ENCODE results near the gene RHOV.
A peak's percentile ranks its signal among the peaks of the same experiment; 100 is the strongest.
"Not testable (repeated sequence)": the region's sequence is repeated elsewhere in the genome, so short reads cannot be mapped to it uniquely, and the experiment has no call there.

The RHOV gene

DNA sequence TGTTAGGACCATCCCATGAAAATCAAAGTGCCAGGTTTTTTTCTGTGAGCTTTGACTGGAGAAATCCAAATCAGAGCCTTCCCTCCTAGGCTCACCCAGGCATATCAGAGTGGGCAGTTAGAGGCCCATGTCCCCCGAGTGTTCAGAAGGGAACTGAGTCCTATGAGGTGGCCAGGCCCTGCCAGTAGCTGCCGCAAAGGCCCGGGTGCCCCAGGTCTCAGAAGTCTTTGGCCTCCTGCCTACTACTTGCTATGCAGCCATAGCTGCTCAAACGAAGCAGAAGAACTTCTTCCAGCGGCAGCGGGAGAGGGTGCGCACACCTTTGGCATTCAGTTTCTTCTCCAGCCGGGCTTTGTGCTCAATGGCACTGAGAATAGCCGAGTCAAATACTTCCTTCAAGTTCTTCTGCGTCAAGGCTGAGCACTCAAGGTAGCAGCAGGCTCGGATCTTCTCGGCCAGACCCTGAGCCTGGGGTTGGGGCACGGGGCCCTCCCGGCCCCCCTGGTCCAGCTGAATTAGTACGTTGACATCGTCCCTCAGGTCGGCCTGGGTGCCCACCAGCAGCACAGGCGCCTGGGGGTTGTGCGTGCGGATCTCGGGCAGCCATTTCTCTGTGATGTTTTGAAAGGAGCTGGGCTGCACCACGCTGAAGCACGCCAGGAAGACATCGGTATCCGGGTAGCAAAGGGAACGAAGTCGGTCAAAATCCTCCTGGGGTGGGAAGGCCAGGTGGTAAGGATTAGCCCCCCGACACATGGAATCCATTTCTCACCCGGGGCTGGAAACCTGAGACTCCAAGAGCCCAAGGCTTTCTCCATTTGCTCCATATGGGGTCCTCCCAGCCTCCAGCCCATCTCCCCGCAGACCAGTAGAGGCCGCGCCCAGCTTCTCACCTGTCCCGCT, 992 bp downstream of the RHOV start:
- DNase-seq (ENCODE audit: low read depth): no peak

- DNase-seq (ENCODE audit: low read depth): no peak
Measured at GRCh38 chr15:40871749-40872617, 2.1 kb downstream of the RHOV start.

DNA sequence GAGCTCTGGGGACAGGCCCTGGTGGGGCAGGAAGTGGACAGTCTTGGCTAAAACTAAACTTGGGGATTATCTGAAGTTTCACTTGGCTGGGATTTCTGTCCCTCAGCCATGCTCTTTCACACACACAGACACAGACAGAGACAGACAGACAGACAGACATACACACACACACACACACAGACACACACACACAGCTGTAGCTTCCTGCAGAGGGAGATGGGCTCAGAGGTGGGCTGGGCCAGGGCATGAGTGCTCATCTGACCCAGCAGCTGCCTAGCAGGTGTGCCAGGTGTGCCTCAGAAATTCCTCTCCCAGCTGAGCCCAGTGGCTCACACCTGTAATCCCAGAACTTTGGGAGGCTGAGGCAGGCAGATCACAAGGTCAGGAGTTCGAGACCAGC, 3.3 kb downstream of the RHOV start:
- no peak for DNase-seq (ENCODE audit: low read depth)

DNA sequence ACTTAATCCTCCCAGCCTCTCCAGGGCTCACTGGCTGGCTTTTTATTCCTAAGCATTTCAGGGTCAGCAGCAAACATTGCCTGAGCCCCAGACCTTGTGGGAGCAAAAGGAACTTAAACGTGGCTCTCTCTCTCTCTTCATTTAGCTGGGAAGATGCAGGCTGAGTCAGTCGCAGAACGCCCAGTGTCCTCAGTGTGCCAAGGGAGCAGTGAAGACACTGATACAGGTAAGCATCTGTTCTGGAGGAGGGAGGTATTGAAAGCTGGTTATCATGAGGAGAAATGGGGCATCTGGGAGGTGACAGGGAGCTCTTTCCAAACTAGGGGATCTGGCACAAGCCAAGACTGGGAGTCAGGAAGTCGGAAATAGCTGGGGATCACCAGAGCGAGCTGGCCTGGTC, 4.3 kb downstream of the RHOV start:
- DNase-seq (ENCODE audit: low read depth): no peak

- DNase-seq (ENCODE audit: low read depth): no peak
Measured at GRCh38 chr15:40867199-40867598, 6.8 kb downstream of the RHOV start.

DNA sequence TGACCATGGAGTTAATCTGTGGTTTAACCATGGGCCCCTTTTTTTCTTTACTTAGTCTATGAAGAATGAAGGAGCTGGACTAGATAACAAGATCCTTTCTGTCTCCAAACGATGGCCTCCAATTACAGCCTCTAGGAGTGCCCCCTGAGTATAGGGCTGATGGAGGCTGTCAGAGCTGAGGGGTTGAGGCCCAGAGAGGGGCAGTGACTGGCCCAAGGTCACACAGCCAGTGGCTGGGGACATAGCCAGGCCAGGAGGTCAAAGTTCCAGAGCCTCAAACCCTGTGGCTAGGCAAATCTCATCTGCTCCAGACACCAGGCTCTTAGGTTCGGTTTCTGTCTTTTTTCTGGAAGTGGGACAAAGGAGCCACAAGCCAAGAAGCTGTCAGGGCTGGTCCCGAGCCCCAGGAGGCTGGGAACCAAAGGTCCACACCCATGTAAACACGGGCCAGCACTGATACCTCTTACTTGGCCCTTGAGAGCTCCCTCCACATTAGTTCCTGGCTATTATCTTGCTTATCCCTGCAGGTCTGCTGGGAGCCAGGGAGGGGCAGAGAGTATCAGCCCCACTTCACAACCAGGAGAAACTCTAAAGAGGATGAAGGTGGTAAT, 10.3 kb downstream of the RHOV start:
- no peak for DNase-seq (ENCODE audit: low read depth)

DNA sequence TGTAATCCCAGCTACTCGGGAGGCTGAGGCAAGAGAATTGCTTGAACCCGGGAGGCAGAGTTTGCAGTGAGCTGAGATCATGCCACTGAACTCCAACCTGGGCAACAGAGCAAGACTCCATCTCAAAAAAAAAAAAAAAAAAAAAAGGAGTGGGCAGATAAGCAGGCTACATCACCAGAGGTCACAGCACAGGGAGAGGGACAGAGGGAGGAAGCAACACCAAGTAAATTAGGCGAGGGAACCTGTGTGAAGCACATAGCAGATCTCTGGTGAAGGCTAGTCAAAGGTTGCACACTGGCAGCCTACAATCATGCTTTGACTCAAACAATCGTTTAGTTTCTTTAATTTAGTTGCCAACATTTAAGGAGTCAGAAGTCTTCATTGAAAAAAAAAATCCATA, 12.9 kb downstream of the RHOV start:
- not testable (repeated sequence) for DNase-seq (ENCODE audit: low read depth)

- DNase-seq (ENCODE audit: low read depth): peak; percentile 30
Measured at GRCh38 chr15:40859206-40859851, 14.7 kb downstream of the RHOV start.

DNA sequence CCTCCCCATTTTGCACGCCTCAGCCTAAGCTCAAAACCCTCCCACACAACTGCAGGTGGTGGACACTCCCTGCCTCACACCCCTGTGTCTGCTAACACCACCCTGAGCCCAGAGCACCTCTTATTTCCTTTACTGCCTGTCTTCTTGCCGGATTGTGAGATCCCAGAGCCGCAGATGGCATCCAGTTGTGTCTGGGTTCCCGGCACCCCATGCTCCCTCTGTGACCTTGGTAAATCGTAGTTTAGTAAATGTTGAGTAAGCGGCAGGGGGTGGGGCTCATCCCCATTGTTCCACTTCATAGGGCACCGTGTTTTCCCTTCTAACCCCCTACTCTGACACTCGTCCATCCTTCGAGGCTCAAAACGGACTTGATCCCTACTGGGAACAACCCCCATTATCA, 15.3 kb downstream of the RHOV start:
- DNase-seq (ENCODE audit: low read depth): no peak

DNA sequence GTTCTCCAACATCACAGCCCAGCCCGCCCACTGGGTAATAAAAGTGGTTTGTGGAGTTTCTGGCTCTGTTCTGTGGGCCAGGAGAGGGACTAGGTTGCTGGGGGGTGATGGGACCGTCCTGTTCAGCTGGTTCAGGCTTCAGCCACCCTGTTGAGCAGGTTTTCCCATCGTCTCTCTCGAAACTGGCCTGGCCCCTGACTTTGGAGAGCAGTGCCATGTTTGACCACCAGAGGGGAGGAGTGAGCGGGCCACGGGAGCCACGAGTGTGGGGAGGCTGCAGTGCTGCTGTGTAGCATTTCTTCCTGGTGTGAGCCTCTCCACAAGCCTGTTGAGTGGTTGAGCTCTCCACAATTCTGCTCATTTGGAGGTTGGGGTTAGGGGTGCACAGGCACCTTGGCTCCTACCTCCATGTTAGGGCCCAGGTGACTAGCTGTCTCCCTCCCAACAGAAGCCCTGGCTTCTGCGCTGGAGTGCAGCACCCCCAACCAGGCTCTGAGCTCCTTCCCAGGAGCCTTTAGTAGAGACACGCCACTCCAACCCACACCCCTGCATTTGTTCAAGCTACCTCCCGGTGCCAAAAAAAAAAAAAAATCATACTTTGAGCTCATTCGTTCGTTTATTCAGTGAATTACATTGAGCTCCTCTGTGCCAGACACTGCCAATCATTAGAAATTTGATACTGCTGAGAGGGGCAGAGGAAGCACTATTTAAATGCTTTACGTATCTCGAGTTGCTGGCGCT, 16.3 kb downstream of the RHOV start:
- DNase-seq (ENCODE audit: low read depth): peak; percentile 38

- no peak for DNase-seq (ENCODE audit: low read depth)
Measured at GRCh38 chr15:40856746-40857145, 17.3 kb downstream of the RHOV start.

DNA sequence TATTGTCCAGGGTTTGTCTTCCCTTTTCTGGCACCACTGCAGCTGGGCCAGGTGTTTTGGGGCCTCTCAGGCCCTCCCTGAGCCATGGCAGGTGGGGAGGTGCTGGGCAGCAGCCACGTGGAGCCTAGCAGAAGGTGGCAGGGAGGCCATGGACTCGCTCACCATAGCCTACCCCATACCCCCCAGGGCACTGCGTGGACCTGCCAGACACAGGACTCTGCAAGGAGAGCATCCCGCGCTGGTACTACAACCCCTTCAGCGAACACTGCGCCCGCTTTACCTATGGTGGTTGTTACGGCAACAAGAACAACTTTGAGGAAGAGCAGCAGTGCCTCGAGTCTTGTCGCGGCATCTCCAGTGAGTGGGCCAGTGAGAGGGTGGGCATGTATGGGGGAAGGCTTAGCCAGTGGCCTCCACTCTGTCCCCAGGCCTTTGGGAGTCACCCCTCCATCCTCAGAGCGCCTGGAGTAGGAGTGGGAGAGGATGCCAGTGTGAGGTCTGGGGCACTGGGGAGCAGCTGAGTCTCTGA, 18.3 kb downstream of the RHOV start:
- no peak for DNase-seq (ENCODE audit: low read depth)

- DNase-seq (ENCODE audit: low read depth): no peak
Measured at GRCh38 chr15:40854161-40854560, 19.9 kb downstream of the RHOV start.

DNA sequence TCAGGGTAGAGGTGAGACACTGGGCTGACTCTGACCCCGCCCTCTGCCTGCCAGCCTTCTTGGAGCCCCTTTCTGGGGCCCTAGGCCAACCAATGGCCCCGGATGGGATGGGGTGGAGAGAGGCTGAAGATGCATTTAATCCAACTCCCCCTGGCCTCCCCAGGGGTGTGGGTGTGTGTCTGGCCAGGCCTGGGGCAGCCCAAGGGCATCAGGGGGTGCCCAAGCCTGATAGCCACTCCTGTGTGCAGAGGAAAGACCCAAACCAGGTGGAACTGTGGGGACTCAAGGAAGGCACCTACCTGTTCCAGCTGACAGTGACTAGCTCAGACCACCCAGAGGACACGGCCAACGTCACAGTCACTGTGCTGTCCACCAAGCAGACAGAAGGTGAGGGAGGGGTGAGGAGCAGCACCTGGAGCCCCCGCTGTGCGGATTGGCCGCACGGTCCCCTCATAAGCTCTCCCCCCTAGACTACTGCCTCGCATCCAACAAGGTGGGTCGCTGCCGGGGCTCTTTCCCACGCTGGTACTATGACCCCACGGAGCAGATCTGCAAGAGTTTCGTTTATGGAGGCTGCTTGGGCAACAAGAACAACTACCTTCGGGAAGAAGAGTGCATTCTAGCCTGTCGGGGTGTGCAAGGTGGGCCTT, 20.7 kb downstream of the RHOV start:
- DNase-seq (ENCODE audit: low read depth): no peak

GRCh38 chr15:40852529-40852928, 21.5 kb downstream of the RHOV start:
- no peak for DNase-seq (ENCODE audit: low read depth)

DNA sequence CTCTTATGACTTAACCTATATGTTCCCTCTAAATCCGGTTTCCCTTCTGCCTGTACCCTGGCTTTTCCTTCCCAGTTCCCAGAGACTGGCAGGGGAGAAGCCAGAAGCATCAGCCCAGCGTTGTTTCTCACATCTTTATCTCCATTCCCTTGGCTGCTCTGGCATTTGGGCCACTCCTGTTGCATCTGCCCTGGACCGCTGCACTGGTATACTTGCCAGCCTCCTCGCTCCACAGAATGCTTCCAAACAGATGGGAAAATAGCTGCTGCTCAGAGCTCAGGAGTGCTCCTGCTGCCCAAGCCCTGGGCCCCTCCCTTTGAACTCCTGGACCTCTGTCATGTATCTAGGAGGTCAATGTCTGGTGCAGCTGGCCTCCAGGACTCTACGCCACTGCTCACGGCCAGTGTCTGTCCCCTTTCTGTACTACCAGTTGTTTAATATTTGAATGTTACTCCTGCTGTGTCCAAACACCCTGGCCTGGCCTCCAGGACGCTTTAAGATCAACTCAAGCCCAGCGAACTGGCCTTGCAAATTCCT, 23.4 kb downstream of the RHOV start:
- DNase-seq (ENCODE audit: low read depth): no peak

- DNase-seq (ENCODE audit: low read depth): no peak
Measured at GRCh38 chr15:40847223-40847961, 26.6 kb downstream of the RHOV start.

DNA sequence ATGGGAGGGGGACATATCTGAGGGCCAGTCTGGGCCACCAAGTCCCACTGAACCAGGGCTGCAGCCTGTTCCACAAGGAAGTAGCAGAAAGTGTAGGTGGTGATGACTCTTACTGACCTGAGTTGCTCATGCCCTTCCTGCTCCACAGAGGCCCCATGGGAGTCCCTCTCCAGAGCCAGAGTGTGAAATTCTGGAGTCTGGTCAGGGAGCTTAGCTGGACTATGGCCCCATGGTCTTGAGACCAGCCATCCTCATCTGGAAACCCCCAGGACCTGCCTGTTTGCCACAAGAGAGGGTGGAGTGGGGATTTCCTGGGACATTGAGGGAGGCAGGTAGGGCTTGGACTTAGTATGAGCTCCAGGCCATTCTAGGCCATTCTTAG, 27.2 kb downstream of the RHOV start:
- no peak for DNase-seq (ENCODE audit: low read depth)

GRCh38 chr15:40845511-40846284, 28.3 kb downstream of the RHOV start:
- no peak for DNase-seq (ENCODE audit: low read depth)
